Measurements from ENCODE around the gene NEK6.

The NEK6 gene

DNA sequence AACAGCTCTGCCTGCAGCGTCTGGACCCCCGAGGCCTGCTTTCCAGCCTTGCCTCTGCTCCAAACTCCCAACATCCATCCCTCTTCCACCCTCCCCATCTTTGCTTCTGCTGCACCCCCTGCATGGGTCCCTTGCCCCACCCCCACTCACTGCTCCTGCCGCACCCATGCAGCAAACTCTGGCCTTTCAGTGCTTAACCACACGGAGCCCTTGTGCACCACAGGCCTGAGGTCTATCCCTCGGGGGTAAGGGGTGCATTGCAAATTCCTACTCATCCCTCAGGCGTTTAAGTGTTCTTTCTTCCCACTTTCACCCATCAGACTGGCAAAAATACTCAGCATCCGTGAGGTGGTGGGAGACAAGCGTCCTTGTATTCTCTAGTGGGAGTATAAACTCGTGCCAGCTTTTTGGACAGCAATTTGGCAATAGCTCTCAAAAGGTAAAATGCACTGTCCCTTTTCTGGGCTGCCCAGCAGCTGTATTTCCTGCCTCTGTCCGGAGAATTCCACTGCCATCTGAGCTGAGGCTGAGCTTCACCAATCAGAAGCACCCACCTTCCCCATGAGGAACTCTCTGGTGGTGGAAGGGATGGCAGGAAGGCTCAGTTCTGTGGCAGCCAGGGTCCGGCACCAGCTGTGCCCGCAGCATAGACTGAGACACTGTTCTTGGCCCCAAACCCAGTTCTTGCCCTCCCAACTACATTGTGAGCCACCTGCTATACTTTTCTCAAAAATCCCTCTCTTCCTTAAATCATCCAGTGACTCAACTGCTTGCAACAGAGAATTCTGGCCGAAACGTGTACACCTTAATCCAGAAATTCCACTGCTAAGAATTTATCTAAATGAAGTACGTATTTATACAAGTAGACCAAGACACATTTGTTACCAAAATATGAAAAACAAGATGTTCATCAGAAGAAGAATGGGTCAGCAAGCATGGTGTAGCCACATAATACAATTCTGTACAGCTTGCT is 142.5 kb downstream of the NEK6 start:
- DNase-seq (ENCODE audit: low spot score), result no peak
